Inflammatory macrophage (primary cell): ENCODE data around the gene CD37.
"Not testable (repeated sequence)": the region's sequence is repeated elsewhere in the genome, so short reads cannot be mapped to it uniquely, and the experiment has no call there.

Source experiments
- DNase-seq, 2 donors: peaks; one replicate each; pipeline ENCODE4 v3.0.0-alpha.2; 2020 to 2022
- total RNA-seq, 18 experiments: gene quantifications; one replicate each; lab custom pipeline; 2026; ENCODE audit warnings: mixed read lengths in 6 of 18, inconsistent platforms in 2 of 18; lab: John Stamatoyannopoulos, UW

The CD37 gene, protein sequence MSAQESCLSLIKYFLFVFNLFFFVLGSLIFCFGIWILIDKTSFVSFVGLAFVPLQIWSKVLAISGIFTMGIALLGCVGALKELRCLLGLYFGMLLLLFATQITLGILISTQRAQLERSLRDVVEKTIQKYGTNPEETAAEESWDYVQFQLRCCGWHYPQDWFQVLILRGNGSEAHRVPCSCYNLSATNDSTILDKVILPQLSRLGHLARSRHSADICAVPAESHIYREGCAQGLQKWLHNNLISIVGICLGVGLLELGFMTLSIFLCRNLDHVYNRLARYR
- total RNA-seq, result 35.6 to 97.4 (median 54.3) reads per million in 18 experiments

DNA sequence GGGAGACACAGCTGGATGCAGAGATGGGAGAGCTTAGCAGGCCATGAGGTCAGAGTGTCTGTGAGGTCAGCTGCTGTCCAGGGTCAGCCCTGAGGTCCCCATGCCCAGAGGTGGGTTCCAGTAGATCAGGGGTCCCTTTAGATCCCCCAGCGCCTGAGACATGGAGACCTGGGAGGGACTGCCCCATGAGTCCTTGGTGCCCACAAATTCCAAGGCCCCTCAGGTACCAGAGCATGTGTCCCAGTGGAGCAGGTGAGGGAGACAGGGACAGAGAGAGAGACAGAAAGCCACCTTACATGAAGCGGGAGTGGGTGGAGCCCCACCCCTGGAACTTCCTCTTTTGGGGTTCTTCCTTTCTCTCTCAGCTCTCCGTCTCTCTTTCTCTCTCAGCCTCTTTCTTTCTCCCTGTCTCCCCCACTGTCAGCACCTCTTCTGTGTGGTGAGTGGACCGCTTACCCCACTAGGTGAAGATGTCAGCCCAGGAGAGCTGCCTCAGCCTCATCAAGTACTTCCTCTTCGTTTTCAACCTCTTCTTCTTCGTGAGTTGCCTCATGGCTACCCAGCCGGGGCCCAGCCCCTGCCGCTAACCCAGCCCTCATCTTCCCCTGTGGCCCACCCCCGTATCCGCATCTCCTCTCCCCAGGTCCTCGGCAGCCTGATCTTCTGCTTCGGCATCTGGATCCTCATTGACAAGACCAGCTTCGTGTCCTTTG lies at the start of gene CD37:
Gene CD37, plus strand, starts transcription at position 336 of the 713 bp plus-strand sequence. Its CDS starts 135 bp downstream, at position 471.
- peak; percentile 59 to 63 for DNase-seq

DNA sequence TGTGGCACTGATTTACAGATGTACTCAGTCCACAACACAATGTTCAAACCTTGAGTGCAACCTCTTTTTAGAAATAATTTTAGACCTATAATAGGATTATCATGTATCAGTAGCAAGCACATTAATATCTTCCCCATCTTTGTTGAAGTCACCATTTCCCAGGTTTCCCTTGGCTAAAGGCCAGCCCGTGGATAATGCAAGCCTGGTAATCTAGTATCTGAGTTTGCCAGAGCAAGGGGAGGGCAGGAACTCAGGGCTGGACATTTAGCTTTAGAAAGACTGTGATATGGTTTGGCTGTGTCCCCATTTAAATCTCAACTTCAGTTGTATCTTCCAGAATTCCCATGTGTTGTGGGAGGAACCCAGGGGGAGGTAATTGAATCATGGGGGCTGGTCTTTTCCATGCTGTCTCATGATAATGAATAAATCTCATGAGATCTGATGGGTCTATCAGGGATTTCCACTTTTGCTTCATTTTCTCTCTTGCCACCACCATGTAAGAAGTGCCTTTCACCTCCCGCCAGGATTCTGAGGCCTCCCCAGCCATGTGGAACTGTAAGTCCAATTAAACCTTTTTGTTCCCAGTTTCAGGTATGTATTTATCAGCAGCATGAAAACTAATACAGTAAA lies 48.0 kb upstream of the CD37 start:
- no peak for DNase-seq

DNA sequence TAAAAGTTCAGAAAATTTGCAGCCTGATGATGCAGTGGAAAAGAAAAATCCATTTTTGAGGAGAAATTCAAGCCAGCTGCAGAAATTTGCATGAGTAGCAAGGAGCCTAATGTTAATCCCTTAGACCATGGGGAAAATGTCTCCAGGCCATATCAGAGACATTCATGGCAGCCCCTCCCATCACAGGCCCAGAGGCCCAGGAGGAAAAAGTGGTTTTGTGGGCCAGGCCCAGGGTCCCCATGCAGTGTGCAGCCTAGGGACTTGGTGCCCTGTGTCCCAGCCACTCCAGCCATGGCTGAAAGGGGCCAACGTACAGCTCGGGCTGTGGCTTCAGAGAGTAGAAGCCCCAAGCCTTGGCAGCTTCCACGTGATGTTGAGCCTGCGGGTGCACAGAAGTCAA lies 47.0 kb upstream of the CD37 start:
- DNase-seq, result not testable (repeated sequence)

DNA sequence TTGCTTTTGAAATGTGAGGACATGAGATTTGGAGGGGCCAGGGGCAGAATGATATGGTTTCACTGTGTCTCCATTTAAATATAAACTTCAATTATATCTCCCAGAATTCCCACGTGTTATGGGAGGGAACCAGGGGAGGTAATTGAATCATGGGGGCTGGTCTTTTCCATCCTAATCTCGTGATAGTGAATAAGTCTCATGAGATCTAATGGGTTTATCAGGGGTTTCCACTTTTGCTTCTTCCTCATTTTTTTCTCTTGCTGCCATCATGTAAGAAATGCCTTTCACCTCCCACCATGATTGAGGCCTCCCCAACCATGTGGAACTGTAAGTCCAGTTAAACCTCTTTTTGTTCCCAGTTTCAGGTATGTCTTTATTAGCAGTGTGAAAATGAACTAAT lies 45.9 kb upstream of the CD37 start:
- DNase-seq, result peak in 1 of 2 donors; percentile 20

DNA sequence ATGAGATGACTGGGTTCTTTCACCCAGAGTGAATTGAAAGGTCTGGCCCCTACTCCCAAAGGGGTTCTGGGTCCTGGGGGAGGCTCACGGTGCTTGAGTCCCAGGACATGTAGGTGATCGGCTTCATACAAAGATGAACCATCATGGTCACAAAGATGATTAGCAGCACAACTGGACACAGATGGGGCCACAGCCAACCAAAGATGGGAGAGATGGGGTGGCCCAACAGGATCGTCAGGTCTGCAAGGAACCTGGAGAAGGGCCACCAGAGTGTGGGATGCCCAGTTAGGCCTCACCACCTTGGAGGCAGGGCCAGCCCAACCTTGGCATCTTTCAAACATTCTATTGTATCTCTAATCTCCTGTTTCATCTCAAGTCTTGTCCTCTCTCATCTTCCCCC lies 44.7 kb upstream of the CD37 start:
- DNase-seq, result no peak

DNA sequence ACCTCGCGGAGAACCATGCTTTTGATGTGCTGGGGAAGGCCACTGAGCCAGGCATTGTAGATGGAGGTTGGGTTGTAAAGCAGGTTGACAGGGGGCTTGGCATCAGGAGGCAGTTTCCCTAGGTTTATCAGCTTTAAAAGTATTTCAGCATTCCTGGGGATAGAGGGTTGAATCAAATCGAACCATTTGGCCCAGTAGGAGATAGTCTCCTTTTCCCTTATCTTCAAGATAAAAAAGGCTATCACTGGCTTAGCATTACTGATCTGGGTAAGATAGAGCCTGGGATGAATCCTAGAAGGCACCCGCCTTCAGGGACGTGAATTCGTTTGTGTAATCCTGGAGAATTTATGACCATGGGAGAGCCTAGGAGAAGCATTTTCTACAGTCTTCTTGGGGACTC lies 40.8 kb upstream of the CD37 start:
- no peak for DNase-seq

DNA sequence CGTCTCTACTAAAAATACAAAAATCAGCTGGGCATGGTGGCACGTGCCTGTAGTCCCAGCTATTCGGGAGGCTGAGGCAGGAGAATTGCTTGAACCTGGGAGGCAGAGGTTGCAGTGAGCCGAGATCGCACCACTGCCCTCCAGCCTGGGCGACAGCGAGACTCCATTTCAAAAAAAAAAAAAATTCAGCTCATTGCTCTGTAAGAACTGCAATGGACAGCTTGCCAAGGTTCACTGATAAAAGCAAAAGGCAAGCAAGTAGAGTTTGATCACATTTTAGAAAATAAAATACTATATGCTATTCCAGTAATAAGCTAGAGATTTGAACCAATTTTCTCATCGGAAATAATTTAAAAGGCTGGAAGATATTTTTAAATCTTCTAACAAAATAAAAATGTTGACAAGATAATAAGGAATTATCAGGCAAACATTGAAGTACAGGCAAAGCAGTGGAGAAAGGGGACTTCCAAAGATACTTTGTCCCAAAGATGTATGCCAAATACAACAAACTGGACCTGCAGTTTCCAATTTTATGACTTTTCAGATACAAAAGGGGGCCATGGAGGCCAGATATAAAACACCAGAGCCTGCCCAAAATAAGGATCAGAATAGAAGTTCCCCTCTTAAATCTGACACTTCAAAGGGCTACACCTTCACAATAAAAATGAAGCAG lies 39.9 kb upstream of the CD37 start:
- no peak for DNase-seq

DNA sequence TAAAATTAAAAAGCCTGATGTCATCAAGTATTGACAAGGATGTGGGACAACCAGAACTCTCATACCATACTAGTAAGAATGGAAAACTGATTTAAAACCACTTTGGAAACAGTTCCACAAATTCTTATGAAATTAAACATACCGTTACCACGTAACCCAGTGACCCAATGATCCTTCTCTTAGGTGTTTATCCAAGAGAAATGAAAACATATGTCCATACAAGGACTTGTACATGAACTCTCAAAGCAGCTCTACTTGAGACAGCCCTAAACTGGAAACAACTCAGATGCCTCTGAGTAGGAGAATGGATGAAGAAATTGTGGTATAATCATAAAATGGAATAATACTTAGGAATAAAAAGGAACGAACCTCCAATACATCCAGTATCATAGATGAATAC lies 37.8 kb upstream of the CD37 start:
- no peak for DNase-seq

DNA sequence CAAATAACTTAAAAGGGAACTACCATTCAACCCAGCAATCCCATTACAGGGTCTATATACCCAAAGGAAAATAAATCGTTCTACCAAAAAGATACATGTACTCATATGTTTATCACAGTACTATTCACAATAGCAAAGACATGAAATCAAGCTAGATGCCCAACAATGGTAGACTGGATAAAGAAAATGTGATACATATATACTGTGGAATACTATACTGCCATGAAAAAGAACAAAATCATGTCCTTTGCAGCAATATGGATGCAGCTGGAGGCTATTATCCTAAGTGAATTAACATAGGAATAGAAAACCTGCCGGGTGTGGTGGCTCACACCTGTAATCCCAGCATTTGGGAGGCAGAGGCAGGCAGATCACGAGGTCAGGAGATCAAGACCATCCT lies 36.6 kb upstream of the CD37 start:
- not testable (repeated sequence) for DNase-seq

DNA sequence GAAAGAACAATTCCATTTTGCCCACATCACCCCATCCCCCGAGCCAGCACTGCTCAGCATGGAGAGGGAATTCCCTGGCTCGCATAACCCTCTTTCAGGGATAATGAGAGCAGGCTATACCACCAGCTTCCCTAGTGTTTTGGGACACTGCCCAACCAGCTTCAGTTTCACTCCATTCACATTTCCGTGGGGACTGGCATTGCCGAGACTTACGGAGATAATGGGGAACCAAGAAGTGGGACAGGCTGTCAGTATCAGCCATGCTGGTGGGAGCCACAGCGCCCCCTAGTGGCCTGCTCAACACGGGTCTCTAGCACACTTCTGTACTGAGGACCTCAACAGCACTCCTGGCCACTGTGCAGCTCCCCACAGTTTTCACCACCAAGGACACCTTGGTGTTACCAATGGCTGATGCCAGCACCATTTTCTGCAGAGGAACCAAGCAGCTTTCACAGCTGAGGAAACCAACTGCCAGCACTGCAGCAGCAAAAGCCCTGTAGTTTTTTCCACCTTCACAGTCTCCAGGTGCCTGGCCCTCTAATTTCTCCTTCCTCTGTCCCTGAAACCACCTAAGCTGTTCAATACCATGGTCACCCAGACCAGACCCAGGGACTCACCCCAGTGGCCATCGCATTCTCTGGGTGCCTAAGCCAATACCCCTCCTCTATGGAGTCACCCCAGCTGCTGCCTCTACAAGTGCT lies 33.9 kb upstream of the CD37 start:
- DNase-seq, result peak; percentile 86 to 90

DNA sequence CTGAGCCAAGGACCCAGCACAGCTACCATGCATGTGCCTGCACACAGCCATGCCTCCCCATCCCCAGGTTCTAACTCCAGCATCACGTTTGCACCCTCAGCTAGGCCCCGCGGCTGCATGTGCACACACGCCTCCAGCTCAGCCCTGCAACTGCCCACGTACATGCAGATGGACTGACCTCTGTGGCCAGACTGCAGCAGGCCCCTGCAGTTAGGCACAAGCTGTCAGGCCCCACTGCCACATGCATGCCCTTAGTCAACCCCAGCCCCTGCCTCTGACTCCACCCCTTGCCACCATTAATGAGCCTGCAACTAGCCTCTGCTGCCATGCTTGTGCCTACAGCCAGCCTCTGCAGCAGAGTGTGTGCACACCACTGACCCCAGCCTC lies 33.3 kb upstream of the CD37 start:
- no peak for DNase-seq

DNA sequence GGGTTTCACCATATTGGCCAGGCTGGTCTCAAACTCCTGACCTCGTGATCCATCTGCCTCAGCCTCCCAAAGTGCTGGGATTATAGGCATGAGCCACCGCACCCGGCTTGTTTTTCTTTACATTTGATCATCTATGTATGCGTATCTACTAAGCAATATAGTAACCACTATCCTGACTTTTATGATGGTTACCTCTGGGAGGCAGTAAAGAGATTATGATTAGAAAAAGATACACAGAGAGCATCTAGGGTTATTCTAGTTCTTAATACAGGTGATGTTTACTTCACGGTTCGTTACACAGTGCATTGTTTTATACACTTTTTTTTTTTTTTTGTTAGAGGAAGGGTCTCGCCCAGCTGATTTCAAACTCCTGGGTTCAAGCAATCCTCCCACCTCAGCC lies 28.5 kb upstream of the CD37 start:
- DNase-seq, result not testable (repeated sequence)

DNA sequence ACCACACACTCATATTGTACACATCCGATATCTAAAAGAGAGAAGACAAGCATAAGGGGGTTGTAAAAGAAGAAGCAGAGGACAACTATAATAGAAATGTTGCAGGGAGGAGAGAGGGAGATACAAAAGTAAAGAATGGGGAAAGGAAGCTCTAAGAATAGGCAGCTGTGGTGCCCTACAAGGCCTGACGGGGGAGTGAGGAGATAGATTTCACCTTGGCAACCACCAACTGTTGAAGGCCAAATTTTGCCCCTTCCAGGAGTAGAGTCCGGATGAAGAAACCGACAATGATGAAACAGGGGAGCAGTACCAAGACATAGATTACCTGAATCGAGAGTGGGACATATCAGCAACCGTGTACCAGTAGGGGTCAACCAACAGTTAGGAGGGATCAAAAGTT lies 26.1 kb upstream of the CD37 start:
- no peak for DNase-seq

DNA sequence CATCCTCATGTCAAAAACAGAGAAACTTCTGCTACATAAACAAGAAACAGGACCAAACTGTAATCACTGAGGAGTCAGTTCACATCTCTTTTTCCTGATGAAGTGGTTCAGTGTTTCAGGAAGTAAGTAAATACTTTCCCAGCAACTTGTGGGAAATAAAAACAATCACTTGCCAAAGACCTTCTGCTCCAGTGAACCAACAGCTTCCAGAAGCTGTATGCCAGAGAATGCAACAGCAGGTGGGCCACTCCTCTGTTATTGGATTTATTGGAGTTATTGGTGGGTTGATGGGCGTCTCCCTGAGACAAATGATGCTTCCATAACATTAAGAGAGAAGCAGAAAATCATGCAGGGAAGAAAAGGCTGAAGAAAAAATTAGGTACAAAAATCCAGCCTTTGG lies 20.1 kb upstream of the CD37 start:
- no peak for DNase-seq

DNA sequence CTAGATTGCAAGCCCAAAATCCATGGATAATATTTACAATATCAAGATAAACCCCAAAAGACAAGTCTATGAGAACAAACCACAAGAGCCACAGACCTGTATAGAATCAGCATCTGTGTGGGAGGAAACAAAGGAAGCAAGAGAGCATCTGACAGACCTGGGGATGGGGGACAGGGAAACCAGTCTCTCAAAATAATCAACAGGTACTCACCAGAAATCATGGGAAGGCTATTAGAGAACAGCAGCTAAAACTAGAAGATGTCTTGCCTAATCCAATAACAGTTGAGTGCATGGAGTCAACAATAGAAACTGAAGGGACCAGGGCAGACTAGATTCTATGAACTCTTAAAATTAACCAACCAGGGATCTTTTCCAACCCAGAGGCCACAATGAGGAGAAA lies 18.9 kb upstream of the CD37 start:
- no peak for DNase-seq

DNA sequence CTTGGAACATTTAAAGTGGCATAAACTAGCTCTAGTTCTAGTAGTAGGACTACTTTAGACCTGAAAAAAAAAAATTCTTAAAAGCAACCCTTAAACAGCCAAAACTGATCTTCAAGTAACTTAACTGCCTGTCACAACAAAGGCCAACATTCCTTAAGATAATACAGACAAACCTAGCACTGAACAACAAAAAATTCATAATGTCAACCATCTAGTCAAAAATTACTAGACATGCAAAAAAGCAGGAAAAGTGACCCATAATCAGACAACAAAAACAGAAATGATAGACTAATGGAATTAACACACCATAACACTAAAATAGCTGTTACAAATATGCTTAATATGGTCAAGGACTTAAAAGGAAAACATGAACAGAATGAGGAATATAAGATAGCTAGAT lies 16.9 kb upstream of the CD37 start:
- DNase-seq, result no peak

DNA sequence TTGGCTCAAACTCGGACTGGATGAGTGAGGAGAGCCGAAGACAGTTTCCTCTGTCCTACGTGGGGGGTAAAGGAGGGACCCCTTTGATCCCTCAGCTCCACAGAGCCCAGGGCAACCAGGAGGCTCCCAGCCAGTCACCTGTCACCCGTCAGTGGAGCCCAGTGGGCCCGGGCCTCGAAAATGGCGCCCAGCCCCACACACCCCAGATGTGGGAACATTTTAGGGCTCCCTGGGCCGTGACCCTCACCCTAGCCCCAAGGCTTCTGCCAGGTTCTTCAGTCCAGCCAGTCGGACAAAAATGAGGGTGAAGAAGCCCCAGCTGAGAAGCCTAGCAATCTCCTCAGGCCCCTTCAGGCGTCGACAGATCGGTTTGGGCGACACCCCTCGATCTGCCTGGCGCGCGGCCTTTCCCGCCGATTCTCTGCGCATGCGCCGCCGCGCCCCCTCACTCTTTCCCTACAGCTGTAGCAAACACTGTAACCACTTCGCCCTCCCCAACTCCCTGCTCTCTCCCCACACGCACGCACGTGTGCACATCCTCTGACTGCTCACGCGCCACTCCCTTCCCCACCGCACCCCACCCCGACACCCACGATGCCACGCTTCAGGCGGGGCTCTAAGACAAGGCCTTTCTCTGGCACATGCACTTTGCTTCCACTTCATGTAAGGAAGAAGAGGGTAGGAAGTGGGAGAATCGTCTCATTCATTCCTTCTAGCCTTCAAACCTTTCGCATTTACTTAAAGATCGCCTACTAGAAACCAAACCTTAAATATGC lies 10.2 kb upstream of the CD37 start, which contains the start of gene SLC6A16:
Gene SLC6A16, minus strand, starts transcription at position 391 of the 776 bp plus-strand sequence. CDS start 13,844 bp downstream, outside the sequence.
- DNase-seq, result no peak

DNA sequence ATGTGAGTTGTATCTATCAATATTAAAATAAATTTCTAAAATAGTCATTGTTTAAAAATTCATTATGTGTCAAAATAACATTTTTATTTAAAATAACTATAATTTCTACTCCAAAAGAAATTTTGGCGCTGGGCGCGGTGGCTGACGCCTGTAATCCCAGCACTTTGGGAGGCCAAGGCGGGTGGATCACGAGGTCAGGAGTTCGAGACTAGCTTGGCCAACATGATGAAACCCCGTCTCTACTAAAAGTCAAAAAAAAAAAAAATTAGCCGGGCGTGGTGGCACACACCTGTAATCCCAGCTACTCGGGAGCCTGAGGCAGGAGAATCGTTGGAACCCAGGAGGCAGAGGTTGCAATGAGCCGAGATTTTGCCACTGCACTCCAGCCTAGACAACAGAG lies 9.4 kb upstream of the CD37 start:
- DNase-seq, result not testable (repeated sequence)

DNA sequence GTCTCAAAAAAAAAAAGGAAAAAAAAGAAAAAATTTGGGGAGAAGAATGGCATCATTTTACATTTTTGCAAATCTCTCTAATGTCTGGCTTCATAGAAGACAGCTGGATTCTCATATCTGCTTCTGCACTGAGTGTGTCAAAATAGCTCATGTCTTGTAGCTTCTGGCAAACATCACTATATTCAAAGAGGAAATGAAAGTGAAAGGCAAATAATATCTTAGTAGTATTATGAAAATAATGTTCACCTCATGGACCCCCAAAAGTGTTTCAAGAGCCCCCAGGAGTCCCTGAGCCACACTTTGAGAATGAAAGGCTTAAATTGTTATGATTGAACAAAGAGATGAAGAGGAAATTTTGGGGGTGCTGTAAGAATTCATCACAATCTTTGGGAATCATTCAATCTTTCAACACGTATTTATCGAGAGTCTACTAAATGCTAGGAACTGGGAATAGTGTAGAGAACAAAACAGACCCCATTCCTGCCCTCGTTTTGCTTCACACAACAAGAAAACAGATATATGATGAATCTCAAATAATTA lies 9.0 kb upstream of the CD37 start:
- DNase-seq, result peak; percentile 24 to 32

DNA sequence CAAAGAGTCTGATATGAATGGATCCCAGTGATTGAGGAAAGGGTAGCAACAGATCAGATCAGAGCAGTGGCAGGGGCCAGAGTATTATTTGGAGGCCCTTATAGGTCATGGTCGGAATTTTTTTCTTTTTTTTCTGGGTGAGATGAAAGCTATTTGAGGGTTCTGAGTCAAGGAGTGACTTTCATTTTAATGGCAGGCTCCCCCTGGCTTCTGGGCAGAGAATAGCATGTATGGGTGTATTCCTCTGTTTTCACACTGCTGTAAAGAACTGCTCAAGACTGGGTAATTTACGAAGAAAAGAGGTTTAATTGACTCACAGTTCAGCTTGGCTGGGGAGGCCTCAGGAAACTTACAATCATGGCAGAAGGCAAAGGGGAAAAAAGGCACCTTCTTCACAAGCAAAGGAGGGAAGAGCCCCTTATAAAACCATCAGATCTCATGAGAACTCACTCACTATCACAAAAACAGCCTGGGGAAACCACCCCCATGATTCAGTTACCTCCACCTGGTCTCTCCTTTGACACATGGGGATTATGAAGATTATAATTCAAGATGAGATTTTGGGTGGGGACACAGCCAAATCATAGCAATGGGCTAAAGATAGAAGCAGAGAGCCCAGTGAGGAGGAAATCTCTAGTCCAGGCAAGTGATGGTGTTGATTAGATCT lies 7.2 kb upstream of the CD37 start:
- DNase-seq, result peak; percentile 46 to 53

DNA sequence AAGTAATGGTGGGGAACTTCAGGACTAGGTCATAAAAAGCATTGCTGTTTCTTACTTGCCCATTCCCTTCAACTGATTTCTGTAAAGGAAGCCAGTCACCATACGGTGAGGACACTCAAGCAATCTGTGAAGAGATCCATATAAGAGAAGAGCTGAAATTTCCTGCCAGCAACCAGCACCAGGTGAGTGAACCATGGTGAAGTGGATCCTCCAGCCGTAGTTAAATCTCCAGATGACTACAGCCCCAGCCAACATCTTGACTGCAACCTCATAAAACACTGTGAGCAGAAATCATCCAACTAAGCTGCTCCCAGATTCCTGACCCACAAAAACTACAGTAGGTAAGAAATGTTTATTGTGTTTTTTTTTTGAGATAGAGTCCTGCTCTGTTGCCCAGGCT lies 6.5 kb upstream of the CD37 start:
- DNase-seq, result no peak
